Neural crest cell (in vitro differentiated cells): ENCODE data around the gene IGFL3. TPM values are rescaled to one million over a fixed set of nuclear protein-coding genes. Genes with fewer than 3 reads are reported as not detected.
"Not testable (repeated sequence)": the region's sequence is repeated elsewhere in the genome, so short reads cannot be mapped to it uniquely, and the experiment has no call there.

Experiments used
- DNase-seq: peaks from one replicate; pipeline ENCODE4 v3.0.0; 2021; ENCODE audit warnings: low read depth, mixed read lengths, low spot score
- H3K27ac Mint-ChIP-seq: one replicate; pipeline ENCODE4 v1.8.0; 2021; ENCODE audit warnings: mild to moderate bottlenecking, mixed read lengths; ENCODE audit not compliant: unreplicated experiment
- H3K27me3 Mint-ChIP-seq: 2 replicates; pipeline ENCODE4 v1.8.0; 2021; ENCODE audit warnings: low read depth, mild to moderate bottlenecking, mixed read lengths
- H3K36me3 Mint-ChIP-seq: 2 replicates; pipeline ENCODE4 v1.8.0; 2021; ENCODE audit warnings: low read depth, mild to moderate bottlenecking, mixed read lengths
- H3K4me1 Mint-ChIP-seq: 2 replicates; pipeline ENCODE4 v1.8.0; 2021; ENCODE audit warnings: mixed read lengths
- H3K4me3 Mint-ChIP-seq: one replicate; pipeline ENCODE4 v1.8.0; 2021; ENCODE audit warnings: mild to moderate bottlenecking, mixed read lengths
- H3K9me3 Mint-ChIP-seq: 2 replicates; pipeline ENCODE4 v1.8.0; 2021; ENCODE audit warnings: mixed read lengths
- total RNA-seq: library from RNA; stranded (reverse); gene quantifications from 2 replicates; pipeline ENCODE4 v1.2.1, GENCODE V29; 2021
- TF ChIP-seq, protein P1 (sequence below): fragments of 200-600 bp; sonication (generic); conservative IDR thresholded peaks from 2 replicates; pipeline ENCODE4 v1.5.0; 2021; ENCODE audit warnings: antibody characterized with exemption, mild to moderate bottlenecking

The IGFL3 gene
- total RNA-seq, 1 donor from 2014 or later, result not detected

DNA sequence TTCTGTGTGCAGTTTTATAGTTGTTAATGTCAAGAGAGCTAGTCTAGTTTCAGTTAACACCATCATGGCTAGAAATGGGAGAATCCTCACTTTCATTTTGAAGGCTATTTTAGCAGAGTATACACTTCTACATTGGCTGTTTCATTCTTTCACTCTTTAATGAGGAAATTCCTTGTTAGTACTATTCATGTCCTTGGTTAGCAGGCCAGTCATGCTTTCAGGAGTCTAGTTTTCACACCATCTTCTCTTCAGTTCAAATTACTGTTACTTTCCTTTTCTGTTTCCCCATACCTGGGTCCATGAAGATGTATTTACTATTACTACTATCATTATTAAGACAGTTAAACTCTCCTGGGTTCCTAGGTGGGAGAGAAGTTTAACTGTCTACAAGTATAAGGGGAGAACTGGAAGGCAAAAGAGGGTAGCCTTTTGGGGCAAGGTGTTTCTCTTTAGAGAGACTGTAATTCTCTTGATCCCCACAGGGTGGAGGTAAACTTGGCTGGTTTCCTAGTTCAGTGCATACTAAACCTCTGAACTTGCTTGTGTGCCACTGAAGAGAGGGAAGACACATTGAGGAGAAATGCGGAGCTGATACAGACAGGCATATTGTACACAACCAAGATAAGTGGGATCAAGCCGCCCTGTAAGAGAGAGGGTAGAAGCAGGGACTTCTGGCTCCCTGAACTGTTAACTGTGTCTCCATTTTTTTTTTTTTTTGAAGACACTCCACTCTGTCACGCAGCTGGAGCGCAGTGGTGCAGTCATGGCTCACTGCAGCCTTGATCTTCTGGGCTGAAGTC is 42.4 kb downstream of the IGFL3 start:
- peaks cover 49% of the 10 kb centered on the region for H3K27me3 Mint-ChIP-seq
- H3K27ac Mint-ChIP-seq, result no peak overlapping the region
- DNase-seq, result peak; percentile 16
- H3K36me3 Mint-ChIP-seq, result peaks cover 6% of the 10 kb centered on the region
- H3K4me3 Mint-ChIP-seq, result no peak overlapping the region
- TF ChIP-seq, protein P1, sequence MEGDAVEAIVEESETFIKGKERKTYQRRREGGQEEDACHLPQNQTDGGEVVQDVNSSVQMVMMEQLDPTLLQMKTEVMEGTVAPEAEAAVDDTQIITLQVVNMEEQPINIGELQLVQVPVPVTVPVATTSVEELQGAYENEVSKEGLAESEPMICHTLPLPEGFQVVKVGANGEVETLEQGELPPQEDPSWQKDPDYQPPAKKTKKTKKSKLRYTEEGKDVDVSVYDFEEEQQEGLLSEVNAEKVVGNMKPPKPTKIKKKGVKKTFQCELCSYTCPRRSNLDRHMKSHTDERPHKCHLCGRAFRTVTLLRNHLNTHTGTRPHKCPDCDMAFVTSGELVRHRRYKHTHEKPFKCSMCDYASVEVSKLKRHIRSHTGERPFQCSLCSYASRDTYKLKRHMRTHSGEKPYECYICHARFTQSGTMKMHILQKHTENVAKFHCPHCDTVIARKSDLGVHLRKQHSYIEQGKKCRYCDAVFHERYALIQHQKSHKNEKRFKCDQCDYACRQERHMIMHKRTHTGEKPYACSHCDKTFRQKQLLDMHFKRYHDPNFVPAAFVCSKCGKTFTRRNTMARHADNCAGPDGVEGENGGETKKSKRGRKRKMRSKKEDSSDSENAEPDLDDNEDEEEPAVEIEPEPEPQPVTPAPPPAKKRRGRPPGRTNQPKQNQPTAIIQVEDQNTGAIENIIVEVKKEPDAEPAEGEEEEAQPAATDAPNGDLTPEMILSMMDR, result peak; percentile 71
- H3K4me1 Mint-ChIP-seq, result peaks cover 6% of the 10 kb centered on the region
- peaks cover 10% of the 10 kb centered on the region for H3K9me3 Mint-ChIP-seq

DNA sequence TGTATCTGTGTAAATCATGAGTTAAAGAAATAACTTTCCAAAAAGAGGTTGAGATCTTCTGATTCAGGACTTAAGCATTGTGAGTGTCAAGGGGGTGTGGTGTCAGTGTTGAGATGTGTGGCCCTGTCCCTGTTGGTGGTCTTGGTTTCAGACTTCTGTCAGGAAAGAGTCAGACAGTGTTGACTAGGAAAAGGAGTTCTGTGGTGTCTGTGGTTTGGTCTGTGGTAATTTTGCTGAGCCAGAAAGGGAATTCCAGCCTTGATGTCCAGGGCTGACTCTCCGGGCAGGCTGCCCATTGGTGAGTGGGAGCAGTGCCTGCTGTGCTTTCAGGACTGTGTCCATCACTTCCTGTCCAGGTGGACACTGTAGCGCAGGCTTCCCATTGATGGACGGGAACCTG is 43.9 kb downstream of the IGFL3 start:
- DNase-seq, result no peak
- Mint-ChIP-seq H3K27ac (no peak overlapping the region), H3K9me3 (peaks cover 4% of the 10 kb centered on the region), H3K36me3 (peaks cover 2% of the 10 kb centered on the region), H3K27me3 (peaks cover 63% of the 10 kb centered on the region), H3K4me3 (no peak overlapping the region), H3K4me1 (peaks cover 10% of the 10 kb centered on the region)
- TF ChIP-seq, protein P1, result no peak

DNA sequence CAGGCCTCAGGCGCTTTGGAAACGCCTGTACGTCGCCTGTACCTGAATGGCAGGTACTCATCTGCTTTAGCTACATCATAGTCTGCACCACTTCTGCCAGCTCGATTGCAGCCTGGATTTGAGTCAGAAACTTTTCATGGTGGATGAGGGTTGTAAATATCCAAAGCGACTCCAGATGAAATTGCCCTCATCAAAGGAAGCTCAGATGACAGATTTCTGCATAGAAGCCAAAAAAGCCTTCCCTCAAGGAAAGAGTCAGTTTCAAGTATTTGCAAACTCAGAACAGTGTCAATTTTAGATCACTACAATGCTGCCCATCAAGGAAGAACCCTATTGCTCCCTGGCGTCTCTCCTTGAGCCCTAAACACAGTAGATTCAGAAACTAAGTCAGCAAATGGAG is 44.9 kb downstream of the IGFL3 start:
- H3K27me3 Mint-ChIP-seq, result peaks cover 62% of the 10 kb centered on the region
- no peak overlapping the region for H3K4me3 Mint-ChIP-seq
- DNase-seq, result no peak
- H3K36me3 Mint-ChIP-seq, result peaks cover under 1% of the 10 kb centered on the region
- TF ChIP-seq, protein P1, result no peak
- H3K9me3 Mint-ChIP-seq, result no peaks in the 10 kb centered on the region
- no peak overlapping the region for H3K27ac Mint-ChIP-seq
- H3K4me1 Mint-ChIP-seq, result peaks cover 10% of the 10 kb centered on the region

DNA sequence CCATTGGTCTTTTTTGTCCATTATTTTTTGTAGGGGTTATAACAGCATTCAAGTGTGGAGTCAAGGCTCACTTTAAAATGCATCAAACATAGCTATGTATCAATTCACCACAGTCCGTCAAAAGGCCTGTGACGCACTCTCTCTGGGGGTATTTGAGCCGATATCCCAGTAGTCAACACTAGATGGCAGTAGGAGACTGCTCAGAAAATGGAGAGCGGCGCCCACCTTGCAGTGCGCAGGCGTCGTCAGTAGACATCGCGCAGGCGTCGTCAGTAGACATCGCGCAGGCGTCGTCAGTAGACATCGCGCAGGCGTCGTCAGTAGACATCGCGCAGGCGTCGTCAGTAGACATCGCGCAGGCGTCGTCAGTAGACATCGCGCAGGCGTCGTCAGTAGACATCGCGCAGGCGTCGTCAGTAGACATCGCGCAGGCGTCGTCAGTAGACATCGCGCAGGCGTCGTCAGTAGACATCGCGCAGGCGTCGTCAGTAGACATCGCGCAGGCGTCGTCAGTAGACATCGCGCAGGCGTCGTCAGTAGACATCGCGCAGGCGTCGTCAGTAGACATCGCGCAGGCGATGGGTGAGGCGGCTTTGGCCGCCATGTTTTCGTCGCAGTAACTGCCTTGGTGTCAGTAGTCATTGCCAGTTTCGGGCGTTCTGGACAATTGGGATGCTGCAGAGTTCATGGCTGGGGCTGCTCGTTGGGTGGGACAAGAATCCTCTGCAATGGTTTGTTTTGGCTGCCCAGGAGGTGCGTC is 45.7 kb downstream of the IGFL3 start:
- not testable (repeated sequence) for H3K4me3 Mint-ChIP-seq, H3K36me3 Mint-ChIP-seq, H3K9me3 Mint-ChIP-seq, H3K27ac Mint-ChIP-seq
- peaks cover 10% of the 10 kb centered on the region for H3K4me1 Mint-ChIP-seq
- DNase-seq, result peak; percentile 56
- peaks cover 65% of the 10 kb centered on the region for H3K27me3 Mint-ChIP-seq
- TF ChIP-seq, protein P1, result peak; percentile 64

DNA sequence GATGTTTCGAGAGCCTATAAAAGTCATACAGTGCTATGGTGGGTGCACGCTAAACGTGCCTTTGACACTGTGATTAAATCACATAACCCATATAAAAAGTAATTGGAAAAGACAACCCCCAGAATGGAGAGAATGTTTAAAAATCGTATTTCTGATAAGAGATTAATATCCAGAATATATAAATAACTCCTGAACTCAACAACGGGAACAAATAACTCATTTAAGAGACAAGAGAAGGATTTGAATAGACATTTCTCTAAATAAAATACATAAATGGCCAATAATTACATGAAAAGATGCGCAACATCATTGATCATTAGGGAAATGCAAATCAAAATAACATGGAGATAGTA is 46.7 kb downstream of the IGFL3 start:
- peak overlapping the region; percentile 83 for H3K4me3 Mint-ChIP-seq
- TF ChIP-seq, protein P1, result no peak
- H3K9me3 Mint-ChIP-seq, result no peaks in the 10 kb centered on the region
- H3K27me3 Mint-ChIP-seq, result peaks cover 65% of the 10 kb centered on the region
- no peak for DNase-seq
- H3K4me1 Mint-ChIP-seq, result peaks cover 12% of the 10 kb centered on the region
- H3K36me3 Mint-ChIP-seq, result no peaks in the 10 kb centered on the region
- H3K27ac Mint-ChIP-seq, result no peak overlapping the region
